OCI-LY7 (cell line): ENCODE data around the gene MARCHF4. TPM values are rescaled to one million over a fixed set of nuclear protein-coding genes. Genes with fewer than 3 reads are reported as not detected.

ENCODE experiments used
- BruUV-seq: library from RNA; stranded (reverse); fragments of 400-500 nt; replicated peaks from 2 replicates; lab custom pipeline; 2021; lab: Mats Ljungman, UMichigan
- CTCF ChIA-PET: fragments of 300-600 bp; sonication (Branson Sonifier 250); formaldehyde crosslinking; loops from one replicate; lab custom pipeline; 2022; ENCODE audit warnings: antibody characterized with exemption; ENCODE audit not compliant: unreplicated experiment; lab: Charles Lee
- POLR2A ChIA-PET: fragments of 300-600 bp; sonication (Branson Sonifier 250); formaldehyde crosslinking; loops from one replicate; lab custom pipeline; 2022; ENCODE audit warnings: antibody characterized with exemption; lab: Charles Lee
- DNase-seq: peaks from one replicate; pipeline ENCODE4 v3.0.0-alpha.2; 2015; ENCODE audit warnings: low spot score
- H2AFZ ChIP-seq: fragments of 200-600 bp; sonication (generic), shearing (Covaris generic); 2 replicates; pipeline ENCODE4 v1.6.1; 2014; ENCODE audit warnings: mild to moderate bottlenecking, antibody characterized with exemption, low read length, moderate library complexity
- H3K27ac ChIP-seq: fragments of 200-600 bp; sonication (generic); 2 replicates; pipeline ENCODE4 v1.5.1; 2014; ENCODE audit warnings: mixed run types, low read depth, mild to moderate bottlenecking, moderate library complexity, low read length, inconsistent platforms; ENCODE audit not compliant: poor library complexity, severe bottlenecking
- H3K36me3 ChIP-seq: fragments of 200-600 bp; sonication (generic); 2 replicates; pipeline ENCODE4 v1.6.1; 2014; ENCODE audit warnings: mild to moderate bottlenecking, antibody characterized with exemption, low read length, moderate library complexity, mixed read lengths; ENCODE audit not compliant: insufficient read depth
- H3K4me1 ChIP-seq: fragments of 200-600 bp; sonication (generic); 2 replicates; pipeline ENCODE4 v1.5.1; 2014; ENCODE audit warnings: mild to moderate bottlenecking, low read length; ENCODE audit not compliant: insufficient read depth, poor library complexity, severe bottlenecking
- H3K4me2 ChIP-seq: fragments of 200-600 bp; sonication (generic); 2 replicates; pipeline ENCODE4 v1.6.1; 2014; ENCODE audit warnings: mild to moderate bottlenecking, low read length
- H3K4me3 ChIP-seq: fragments of 200-600 bp; sonication (generic); 2 replicates; pipeline ENCODE4 v1.5.1; 2014; ENCODE audit warnings: mild to moderate bottlenecking, low read depth, low read length; ENCODE audit not compliant: poor library complexity, severe bottlenecking
- H3K79me2 ChIP-seq: fragments of 200-600 bp; sonication (generic); 2 replicates; pipeline ENCODE4 v1.6.1; 2016; ENCODE audit warnings: low read depth, mild to moderate bottlenecking, low read length, moderate library complexity, mixed read lengths; ENCODE audit not compliant: insufficient read depth
- H3K9me2 ChIP-seq: fragments of 200-600 bp; sonication (generic); 2 replicates; pipeline ENCODE4 v1.6.1; 2016; ENCODE audit warnings: mild to moderate bottlenecking, low read length, mixed read lengths; ENCODE audit not compliant: insufficient read depth
- H3K9me3 ChIP-seq: fragments of 200-600 bp; sonication (generic); 2 replicates; pipeline ENCODE4 v1.6.1; 2014; ENCODE audit warnings: mild to moderate bottlenecking, mixed run types, low read length, mixed read lengths
- H4K20me1 ChIP-seq: fragments of 200-600 bp; sonication (generic); 2 replicates; pipeline ENCODE4 v1.6.1; 2014; ENCODE audit warnings: mild to moderate bottlenecking, antibody characterized with exemption, low read length, moderate library complexity, mixed read lengths; ENCODE audit not compliant: insufficient read depth
- EZH2phosphoT487 ChIP-seq: fragments of 200-600 bp; sonication (generic); IDR thresholded peaks from 2 replicates; pipeline ENCODE4 v1.6.1; 2018; ENCODE audit warnings: low read depth, borderline replicate concordance, mild to moderate bottlenecking, mixed run types, antibody characterized with exemption, low read length, moderate library complexity, mixed read lengths
- intact Hi-C: fragments of 100-400 bp; cut with micrococcal nuclease; formaldehyde crosslinking; loops from one replicate; pipeline ENCODE4 v1.10.0; 2022; ENCODE audit not compliant: unreplicated experiment
- total RNA-seq, 2 experiments: library from RNA; depleted of rRNA in 1 of 2; stranded (reverse); fragments of >200 nt in 1 of 2; shearing (Covaris generic) in 1 of 2; gene quantifications; 2 replicates each; pipeline ENCODE4 v1.2.3, GENCODE V29; 2014 to 2022
- TF ChIP-seq, protein P1 (sequence below): fragments of 200-600 bp; sonication (generic); conservative IDR thresholded peaks from 2 replicates; pipeline ENCODE4 v1.5.1; 2014; ENCODE audit warnings: mild to moderate bottlenecking, antibody characterized with exemption, low read length, moderate library complexity, mixed read lengths

Gene MARCHF4
- total RNA-seq, 2 experiments from 2014 or later: not detected

DNA sequence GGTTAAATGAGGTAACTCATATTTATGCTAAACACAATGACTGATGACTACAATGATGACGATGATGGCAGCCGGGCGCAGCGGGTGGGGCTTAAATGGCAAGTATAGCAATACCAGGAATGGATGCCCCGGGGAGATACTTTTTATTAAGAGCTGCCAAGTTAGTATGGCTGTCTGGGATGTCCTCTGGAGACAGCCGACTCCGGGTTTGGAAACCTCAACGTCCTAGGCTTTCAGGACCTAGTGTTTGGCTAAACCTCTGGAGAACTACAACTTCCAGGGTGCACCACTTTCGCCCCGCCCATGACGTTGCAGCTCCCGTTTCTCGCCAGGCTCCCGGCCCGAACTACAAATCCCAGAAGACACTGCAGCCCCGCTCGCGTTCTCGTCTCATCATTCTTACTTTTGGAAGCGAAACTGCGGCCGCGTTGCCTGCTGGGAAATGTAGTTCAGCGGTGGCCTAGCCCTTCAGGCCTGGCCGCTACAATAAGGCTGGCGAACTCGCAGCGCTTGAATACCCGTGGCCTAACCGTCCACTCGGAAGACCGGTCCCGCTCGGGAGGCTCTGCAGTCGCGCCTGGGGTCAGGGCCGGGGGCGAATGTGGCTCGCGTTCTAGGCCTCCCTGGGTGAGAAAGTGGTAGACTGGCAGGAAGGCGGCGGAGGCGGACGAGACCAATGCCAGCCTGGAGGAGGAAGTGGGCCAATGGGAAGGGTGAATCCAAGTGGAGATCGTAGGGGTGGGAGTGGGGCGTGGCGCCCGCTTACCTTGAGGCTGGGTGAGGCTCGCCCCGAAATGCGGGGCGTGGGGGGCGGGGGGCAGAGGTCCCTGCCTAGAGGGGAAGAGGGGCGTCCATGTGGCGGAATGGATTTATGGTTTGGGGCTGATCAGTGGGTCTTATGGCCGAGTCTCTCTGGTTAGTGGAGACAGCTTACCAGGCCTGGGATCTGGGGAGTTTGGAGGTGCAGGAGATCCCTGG, 40.0 kb upstream of the MARCHF4 start, which contains the start of gene SMARCAL1:
SMARCAL1 (plus strand) TSS at position 463 of the 978 bp plus-strand sequence. CDS start 2,221 bp downstream, outside the sequence.
- no TSS peak for BruUV-seq
- ChIA-PET CTCF (interaction anchor here (0.6 kb wide), 2 partner anchors 197 to 331 kb away, joined by 3 to 6 read pairs; partner anchors contain the start of genes PECR and TMEM169), POLR2A (interaction anchor here (0.7 to 2.7 kb wide), 6 partner anchors 11 to 354 kb away, joined by 3 to 16 read pairs (median 4); partner anchors contain the start of gene RPL37A)
- Histone ChIP-seq H4K20me1 (no peaks in the 10 kb centered on the region), H3K4me3 (peak within 1 kb of the TSS; percentile 71), H3K9me2 (no peaks in the 10 kb centered on the region), H3K36me3 (peaks cover 6% of the 10 kb centered on the region), H2AFZ (peak within 1 kb of the TSS; percentile 92), H3K27ac (peak within 1 kb of the TSS; percentile 29), H3K4me1 (peaks cover 20% of the 10 kb centered on the region), H3K9me3 (no peaks in the 10 kb centered on the region), H3K79me2 (no peaks in the 10 kb centered on the region; the same call in 1 of the 2 replicates), H3K4me2 (peak within 1 kb of the TSS; percentile 86)
- intact Hi-C loops: loop anchor here (1.0 to 2.0 kb wide), 2 partner anchors 86 to 303 kb away; partner anchors contain the start of genes RPL37A and XRCC5
- TF ChIP-seq, protein P1, sequence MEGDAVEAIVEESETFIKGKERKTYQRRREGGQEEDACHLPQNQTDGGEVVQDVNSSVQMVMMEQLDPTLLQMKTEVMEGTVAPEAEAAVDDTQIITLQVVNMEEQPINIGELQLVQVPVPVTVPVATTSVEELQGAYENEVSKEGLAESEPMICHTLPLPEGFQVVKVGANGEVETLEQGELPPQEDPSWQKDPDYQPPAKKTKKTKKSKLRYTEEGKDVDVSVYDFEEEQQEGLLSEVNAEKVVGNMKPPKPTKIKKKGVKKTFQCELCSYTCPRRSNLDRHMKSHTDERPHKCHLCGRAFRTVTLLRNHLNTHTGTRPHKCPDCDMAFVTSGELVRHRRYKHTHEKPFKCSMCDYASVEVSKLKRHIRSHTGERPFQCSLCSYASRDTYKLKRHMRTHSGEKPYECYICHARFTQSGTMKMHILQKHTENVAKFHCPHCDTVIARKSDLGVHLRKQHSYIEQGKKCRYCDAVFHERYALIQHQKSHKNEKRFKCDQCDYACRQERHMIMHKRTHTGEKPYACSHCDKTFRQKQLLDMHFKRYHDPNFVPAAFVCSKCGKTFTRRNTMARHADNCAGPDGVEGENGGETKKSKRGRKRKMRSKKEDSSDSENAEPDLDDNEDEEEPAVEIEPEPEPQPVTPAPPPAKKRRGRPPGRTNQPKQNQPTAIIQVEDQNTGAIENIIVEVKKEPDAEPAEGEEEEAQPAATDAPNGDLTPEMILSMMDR: no peak
- no peak for TF ChIP-seq EZH2phosphoT487
- DNase-seq: peak; percentile 98

DNA sequence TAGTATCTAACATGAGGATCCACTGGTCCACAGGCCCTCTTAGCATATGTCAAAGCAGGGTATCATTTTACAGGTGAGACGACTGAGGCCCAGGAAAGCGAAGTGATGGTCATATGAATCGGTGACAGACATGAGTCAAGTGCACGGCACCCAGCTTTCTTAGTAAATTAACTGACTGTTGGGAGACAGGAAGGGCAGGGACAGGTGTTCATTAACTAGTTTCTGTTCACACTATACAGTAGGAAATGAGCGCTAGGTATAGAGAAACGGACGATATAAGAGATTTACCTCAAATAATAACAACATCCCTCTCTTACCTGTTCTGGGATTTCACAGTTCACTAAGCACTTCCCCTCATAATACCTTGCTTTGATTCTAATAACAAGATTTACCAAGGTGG, 38.3 kb upstream of the MARCHF4 start:
- H3K4me2 ChIP-seq: peak overlapping the region; percentile 42
- no peaks in the 10 kb centered on the region for H3K9me2 ChIP-seq
- ChIA-PET POLR2A (interaction anchor here (0.6 to 1.1 kb wide), 3 partner anchors 87 to 409 kb away, joined by 3 read pairs; no protein-coding TSS in a partner anchor), CTCF (no interaction called here)
- H3K9me3 ChIP-seq: no peaks in the 10 kb centered on the region
- H3K79me2 ChIP-seq: no peaks in the 10 kb centered on the region; the same call in 1 of the 2 replicates
- peak; percentile 55 for DNase-seq
- intact Hi-C loops: no loop called here
- peak overlapping the region; percentile 84; the same call in 1 of the 2 replicates for H2AFZ ChIP-seq
- H3K36me3 ChIP-seq: no peaks in the 10 kb centered on the region; the same call in 1 of the 2 replicates
- H4K20me1 ChIP-seq: no peaks in the 10 kb centered on the region
- no peak overlapping the region for H3K27ac ChIP-seq
- no peak overlapping the region for H3K4me3 ChIP-seq
- BruUV-seq: no TSS peak
- TF ChIP-seq, protein P1: no peak
- TF ChIP-seq EZH2phosphoT487: no peak
- peaks cover 18% of the 10 kb centered on the region for H3K4me1 ChIP-seq
